H9 (cell line): Measurements from ENCODE around the gene PRKD2. TPM values are rescaled to one million over a fixed set of nuclear protein-coding genes. Genes with fewer than 3 reads are reported as not detected.

Experiments
- DNase-seq: peaks from one replicate; pipeline ENCODE4 v3.0.0-alpha.2; 2017
- H2AFZ ChIP-seq: one replicate; pipeline ENCODE4 v1.6.1; 2013; ENCODE audit warnings: mild to moderate bottlenecking, low read length, control low read depth, moderate library complexity
- H2AK5ac ChIP-seq: 2 replicates; pipeline ENCODE4 v1.6.1; 2013; ENCODE audit warnings: low read length, control low read depth, mixed read lengths; ENCODE audit not compliant: insufficient read length
- H2BK120ac ChIP-seq: one replicate; pipeline ENCODE4 v1.6.1; 2013; ENCODE audit warnings: low read depth, mild to moderate bottlenecking, low read length, control low read depth, inconsistent platforms; ENCODE audit not compliant: poor library complexity, severe bottlenecking
- H2BK12ac ChIP-seq: 2 replicates; pipeline ENCODE4 v1.6.1; 2013; ENCODE audit warnings: low read length, control low read depth, mixed read lengths, low read depth; ENCODE audit not compliant: insufficient read length
- H2BK15ac ChIP-seq: 2 replicates; pipeline ENCODE4 v1.6.1; 2013; ENCODE audit warnings: low read depth, low read length, control low read depth
- H2BK20ac ChIP-seq: one replicate; pipeline ENCODE4 v1.6.1; 2013; ENCODE audit warnings: low read depth, mild to moderate bottlenecking, low read length, control low read depth, inconsistent platforms; ENCODE audit not compliant: poor library complexity, severe bottlenecking
- H2BK5ac ChIP-seq: 2 replicates; pipeline ENCODE4 v1.6.1; 2013; ENCODE audit warnings: low read length, control low read depth, mixed read lengths; ENCODE audit not compliant: insufficient read length
- H3K14ac ChIP-seq: 2 replicates; pipeline ENCODE4 v1.6.1; 2013; ENCODE audit warnings: low read length, control low read depth; ENCODE audit not compliant: insufficient read depth
- H3K18ac ChIP-seq: 2 replicates; pipeline ENCODE4 v1.6.1; 2013; ENCODE audit warnings: low read depth, mild to moderate bottlenecking, mixed read lengths, low read length, control low read depth; ENCODE audit not compliant: insufficient read length
- H3K23ac ChIP-seq: 2 replicates; pipeline ENCODE4 v1.6.1; 2013; ENCODE audit warnings: low read length, control low read depth, mixed read lengths, low read depth; ENCODE audit not compliant: insufficient read length
- H3K23me2 ChIP-seq: 2 replicates; pipeline ENCODE4 v1.6.1; 2013; ENCODE audit warnings: low read depth, mild to moderate bottlenecking, mixed read lengths, low read length, control low read depth; ENCODE audit not compliant: insufficient read length, poor library complexity, severe bottlenecking
- H3K27ac ChIP-seq: 2 replicates; pipeline ENCODE4 v1.5.1; 2013; ENCODE audit warnings: low read length, control low read depth, mixed read lengths, low read depth; ENCODE audit not compliant: insufficient read length
- H3K27me3 ChIP-seq: 2 replicates; pipeline ENCODE4 v1.6.1; 2013; ENCODE audit warnings: low read length, control low read depth, inconsistent platforms; ENCODE audit not compliant: insufficient read depth
- H3K4ac ChIP-seq: 2 replicates; pipeline ENCODE4 v1.6.1; 2013; ENCODE audit warnings: low read depth, mild to moderate bottlenecking, control low read depth, inconsistent platforms, low read length, moderate library complexity
- H3K4me1 ChIP-seq: 2 replicates; pipeline ENCODE4 v1.6.1; 2013; ENCODE audit warnings: low read length, control low read depth, inconsistent platforms; ENCODE audit not compliant: insufficient read depth
- H3K4me2 ChIP-seq: 2 replicates; pipeline ENCODE4 v1.6.1; 2013; ENCODE audit warnings: low read length, control low read depth, mixed read lengths; ENCODE audit not compliant: insufficient read length, insufficient read depth
- H3K56ac ChIP-seq: 2 replicates; pipeline ENCODE4 v1.6.1; 2013; ENCODE audit warnings: low read depth, mild to moderate bottlenecking, mixed read lengths, low read length, control low read depth; ENCODE audit not compliant: insufficient read length
- H3K79me1 ChIP-seq: 2 replicates; pipeline ENCODE4 v1.6.1; 2013; ENCODE audit warnings: low read depth, mild to moderate bottlenecking, moderate library complexity, low read length, control low read depth, inconsistent platforms; ENCODE audit not compliant: insufficient read depth, poor library complexity, severe bottlenecking
- H3K79me2 ChIP-seq: 2 replicates; pipeline ENCODE4 v1.6.1; 2013; ENCODE audit warnings: low read length, control low read depth, inconsistent platforms; ENCODE audit not compliant: insufficient read depth
- H3K9ac ChIP-seq: 2 replicates; pipeline ENCODE4 v1.6.1; 2013; ENCODE audit warnings: low read length, control low read depth, mixed read lengths; ENCODE audit not compliant: insufficient read length; ENCODE audit errors: extremely low read depth
- H3K9me3 ChIP-seq: one replicate; pipeline ENCODE4 v1.6.1; 2013; ENCODE audit warnings: low read depth, low read length, inconsistent platforms; ENCODE audit not compliant: control insufficient read depth
- H3T11ph ChIP-seq: one replicate; pipeline ENCODE4 v1.6.1; 2013; ENCODE audit warnings: mild to moderate bottlenecking, low read length, control low read depth, inconsistent platforms
- H4K20me1 ChIP-seq: one replicate; pipeline ENCODE4 v1.6.1; 2013; ENCODE audit not compliant: control insufficient read depth, insufficient read length, insufficient read depth
- H4K5ac ChIP-seq: 2 replicates; pipeline ENCODE4 v1.6.1; 2013; ENCODE audit warnings: low read depth, mild to moderate bottlenecking, mixed read lengths, low read length, control low read depth; ENCODE audit not compliant: insufficient read length
- H4K8ac ChIP-seq: replicated peaks from 2 replicates; pipeline ENCODE4 v1.6.1; 2013; ENCODE audit warnings: low read length, control low read depth, mixed read lengths, low read depth; ENCODE audit not compliant: insufficient read length
- H4K91ac ChIP-seq: 2 replicates; pipeline ENCODE4 v1.6.1; 2013; ENCODE audit warnings: low read depth, mild to moderate bottlenecking, moderate library complexity, mixed read lengths, low read length, control low read depth; ENCODE audit not compliant: insufficient read length
- H3K27ac Mint-ChIP-seq, 3 experiments: 2 replicates in 2 of 3; 3 replicates in 1 of 3; pipeline ENCODE4 v1.8.0; 2020 to 2021; ENCODE audit warnings: mixed read lengths in 3 of 3, mild to moderate bottlenecking in 1 of 3, moderate library complexity in 1 of 3
- H3K27me3 Mint-ChIP-seq: 2 replicates; pipeline ENCODE4 v1.8.0; 2021; ENCODE audit warnings: low read depth, mild to moderate bottlenecking, moderate library complexity, mixed read lengths
- H3K36me3 Mint-ChIP-seq, 3 experiments: 2 replicates in 2 of 3; 3 replicates in 1 of 3; pipeline ENCODE4 v1.8.0; 2020 to 2021; ENCODE audit warnings: low read depth in 3 of 3, mixed read lengths in 3 of 3; ENCODE audit not compliant: insufficient read depth in 1 of 3
- H3K4me1 Mint-ChIP-seq, 2 experiments: 2 replicates each; pipeline ENCODE4 v1.8.0; 2020; ENCODE audit warnings: mixed read lengths in 2 of 2
- H3K4me3 Mint-ChIP-seq, 2 experiments: 2 replicates in 1 of 2; 3 replicates in 1 of 2; pipeline ENCODE4 v1.8.0; 2020 to 2021; ENCODE audit warnings: mild to moderate bottlenecking in 2 of 2, mixed read lengths in 2 of 2, moderate library complexity in 1 of 2
- H3K9me3 Mint-ChIP-seq, 2 experiments: 2 replicates in 1 of 2; 3 replicates in 1 of 2; pipeline ENCODE4 v1.8.0; 2020; ENCODE audit warnings: mild to moderate bottlenecking in 2 of 2, mixed read lengths in 2 of 2, moderate library complexity in 1 of 2
- CTCF ChIP-seq: fragments of 200-600 bp; sonication (generic); conservative IDR thresholded peaks from 3 replicates; pipeline ENCODE4 v1.8.0; 2021; ENCODE audit warnings: antibody characterized with exemption, mild to moderate bottlenecking
- WGBS: extraction: QIAGEN DNeasy Blood & Tissue Kit; methylation state at CpG from one replicate; pipeline ENCODE4 v1.1.7; 2013; ENCODE audit warnings: missing lambda C conversion rate, low lambda C conversion rate, mixed read lengths; ENCODE audit not compliant: insufficient read length; ENCODE audit errors: extremely low coverage; 5-methylcytosine and 5-hydroxymethylcytosine counted together
- total RNA-seq: library from RNA; stranded (reverse); gene quantifications from 2 replicates; pipeline ENCODE4 v1.2.1, GENCODE V29; 2021

The PRKD2 gene
- total RNA-seq, 1 experiment from 2014 or later: 60.7 TPM

- Histone ChIP-seq H4K20me1 (no peaks in the 10 kb centered on the region), H2BK5ac (no peak overlapping the region), H3K18ac (no peak overlapping the region), H3K4me1 (no peaks in the 10 kb centered on the region), H4K91ac (no peak overlapping the region), H3K56ac (no peak overlapping the region), H4K8ac (no peak overlapping the region), H3K9me3 (no peaks in the 10 kb centered on the region), H2AFZ (no peak overlapping the region), H3K27me3 (peaks cover 13% of the 10 kb centered on the region; the same call in 1 of the 2 replicates), H2BK15ac (no peak overlapping the region), H3T11ph (no peak overlapping the region), H2BK20ac (no peak overlapping the region), H2AK5ac (no peak overlapping the region), H3K79me1 (no peaks in the 10 kb centered on the region), H2BK12ac (no peak overlapping the region), H3K4me2 (no peak overlapping the region), H4K5ac (no peak overlapping the region), H3K4ac (no peak overlapping the region), H3K79me2 (no peaks in the 10 kb centered on the region), H3K14ac (no peak overlapping the region), H3K23ac (no peak overlapping the region), H3K27ac (no peak overlapping the region), H3K23me2 (peaks cover 10% of the 10 kb centered on the region), H2BK120ac (no peak overlapping the region), H3K9ac (no peak overlapping the region)
- Mint-ChIP-seq H3K27ac (no peak overlapping the region), H3K27me3 (peaks cover 57% of the 10 kb centered on the region), H3K9me3 (no peaks in the 10 kb centered on the region), H3K4me1 (peaks cover 2 to 14% of the 10 kb centered on the region in 2 experiments), H3K36me3 (no peaks in the 10 kb centered on the region), H3K4me3 (peak overlapping the region in 1 of 2 experiments; percentile 35; a peak in 2 of 5 replicates)
- TF ChIP-seq CTCF: no peak
- DNase-seq: no peak
- no CpG with 5 or more reads among the region's 2 CpGs for WGBS
Observed at GRCh38 chr19:46640656-46641055, 76.3 kb downstream of the PRKD2 start.
